DND-41 (cell line): Measurements from ENCODE around the gene ARHGEF17.

Experiments
- ATAC-seq: fragments of 200-7000 bp; cut with Tn5 transposase; 3 replicates; pipeline ENCODE4 v1.9.1; 2021; ENCODE audit warnings: low read depth; ENCODE audit not compliant: insufficient read depth
- DNase-seq: peaks from one replicate; pipeline ENCODE4 v3.0.0-alpha.2; 2020
- H2AFZ ChIP-seq: 2 replicates; pipeline ENCODE4 v1.6.0; 2012; ENCODE audit warnings: low read depth, low read length
- H3K27ac ChIP-seq: 2 replicates; pipeline ENCODE4 v1.5.1; 2012; ENCODE audit warnings: low read length, inconsistent platforms
- H3K27me3 ChIP-seq: fragments of 200-600 bp; sonication (generic); 2 replicates; pipeline ENCODE4 v1.6.0; 2012; ENCODE audit warnings: low read length, mild to moderate bottlenecking, inconsistent platforms; ENCODE audit not compliant: insufficient read depth, poor library complexity
- H3K36me3 ChIP-seq: 2 replicates; pipeline ENCODE4 v1.5.1; 2012; ENCODE audit warnings: low read length, inconsistent platforms; ENCODE audit not compliant: insufficient read depth
- H3K4me1 ChIP-seq: 2 replicates; pipeline ENCODE4 v1.5.1; 2012; ENCODE audit warnings: mild to moderate bottlenecking, low read length; ENCODE audit not compliant: insufficient read depth
- H3K4me2 ChIP-seq: 2 replicates; pipeline ENCODE4 v1.6.0; 2012; ENCODE audit warnings: mild to moderate bottlenecking, moderate library complexity, low read length, inconsistent platforms; ENCODE audit not compliant: insufficient read depth
- H3K4me3 ChIP-seq, 2 experiments: fragments of 200-600 bp in 1 of 2; shearing (Covaris generic) in 1 of 2; 2 replicates each; pipeline ENCODE4 v1.5.1; 2012 to 2016; ENCODE audit warnings: inconsistent platforms in 2 of 2, low read length in 2 of 2, mild to moderate bottlenecking in 2 of 2, low read depth in 1 of 2, moderate library complexity in 1 of 2
- H3K79me2 ChIP-seq: 2 replicates; pipeline ENCODE4 v1.6.0; 2012; ENCODE audit warnings: low read length, inconsistent platforms; ENCODE audit not compliant: insufficient read depth
- H3K9ac ChIP-seq: 2 replicates; pipeline ENCODE4 v1.6.0; 2012; ENCODE audit warnings: low read depth, mild to moderate bottlenecking, inconsistent platforms, low read length, moderate library complexity
- H3K9me3 ChIP-seq: 2 replicates; pipeline ENCODE4 v1.5.1; 2012; ENCODE audit warnings: low read length, moderate library complexity, mild to moderate bottlenecking, inconsistent platforms; ENCODE audit not compliant: insufficient read depth, severe bottlenecking
- H4K20me1 ChIP-seq: 2 replicates; pipeline ENCODE4 v1.6.0; 2012; ENCODE audit warnings: low read length; ENCODE audit not compliant: insufficient read depth
- CTCF ChIP-seq: IDR thresholded peaks from 2 replicates; pipeline ENCODE4 v1.5.1; 2012; ENCODE audit warnings: borderline replicate concordance, low read length, moderate library complexity, mild to moderate bottlenecking; ENCODE audit not compliant: poor library complexity, severe bottlenecking; ENCODE audit errors: extremely low read depth
- EZH2 ChIP-seq: IDR thresholded peaks from 3 replicates; pipeline ENCODE4 v1.6.1; 2012; ENCODE audit warnings: borderline replicate concordance, low read depth, mild to moderate bottlenecking, moderate library complexity, low read length, inconsistent platforms; ENCODE audit not compliant: severe bottlenecking

Gene ARHGEF17

GRCh38 chr11:73277467-73277866 lies 30.6 kb upstream of the ARHGEF17 start:
- TF ChIP-seq CTCF, result no peak
- no peak for TF ChIP-seq EZH2
- H3K4me3 ChIP-seq, result no peak overlapping the region
- H3K79me2 ChIP-seq, result no peaks in the 10 kb centered on the region
- no peaks in the 10 kb centered on the region for H3K36me3 ChIP-seq
- H3K27me3 ChIP-seq, result peaks cover 3% of the 10 kb centered on the region
- no peak overlapping the region for H3K27ac ChIP-seq
- no peak for DNase-seq
- H3K4me1 ChIP-seq, result no peaks in the 10 kb centered on the region
- no peak overlapping the region for H2AFZ ChIP-seq
- no peak overlapping the region for H3K4me2 ChIP-seq
- H4K20me1 ChIP-seq, result no peaks in the 10 kb centered on the region
- H3K9ac ChIP-seq, result no peak overlapping the region
- no peaks in the 10 kb centered on the region for H3K9me3 ChIP-seq
- ATAC-seq, result no peak

GRCh38 chr11:73280626-73281025 lies 27.4 kb upstream of the ARHGEF17 start:
- Histone ChIP-seq H3K9ac (no peak overlapping the region), H3K79me2 (no peaks in the 10 kb centered on the region), H3K9me3 (no peaks in the 10 kb centered on the region), H4K20me1 (no peaks in the 10 kb centered on the region), H3K27ac (no peak overlapping the region), H2AFZ (no peak overlapping the region), H3K4me3 (no peak overlapping the region), H3K4me2 (no peak overlapping the region), H3K36me3 (no peaks in the 10 kb centered on the region), H3K4me1 (no peaks in the 10 kb centered on the region), H3K27me3 (peaks cover 3% of the 10 kb centered on the region)
- DNase-seq (no peak), ATAC-seq (no peak)
- TF ChIP-seq CTCF (no peak), EZH2 (no peak)

GRCh38 chr11:73281201-73281741 lies 26.8 kb upstream of the ARHGEF17 start:
- Histone ChIP-seq H3K9me3 (no peaks in the 10 kb centered on the region), H4K20me1 (no peaks in the 10 kb centered on the region), H3K4me3 (no peak overlapping the region), H2AFZ (no peak overlapping the region), H3K79me2 (no peaks in the 10 kb centered on the region), H3K4me1 (no peaks in the 10 kb centered on the region), H3K27ac (no peak overlapping the region), H3K27me3 (no peaks in the 10 kb centered on the region), H3K36me3 (no peaks in the 10 kb centered on the region), H3K9ac (no peak overlapping the region), H3K4me2 (no peak overlapping the region)
- TF ChIP-seq EZH2 (no peak), CTCF (no peak)
- no peak for DNase-seq
- ATAC-seq, result no peak
